WERI-Rb-1 (cell line): ENCODE measurements around the gene ZP4.

Experiments used
- DNase-seq: peaks from one replicate; pipeline ENCODE4 v3.0.0-alpha.2; 2020
- H3K27ac ChIP-seq: fragments of 250-450 bp; sonication (Bioruptor Pico); 2 replicates; pipeline ENCODE4 v1.5.1; 2020; ENCODE audit warnings: mild to moderate bottlenecking, moderate library complexity
- H3K27me3 ChIP-seq: fragments of 250-450 bp; sonication (Bioruptor Pico); 2 replicates; pipeline ENCODE4 v1.5.1; 2021; ENCODE audit warnings: mild to moderate bottlenecking, low read depth, moderate library complexity; ENCODE audit not compliant: insufficient read depth, severe bottlenecking
- H3K36me3 ChIP-seq: fragments of 250-450 bp; sonication (Bioruptor Pico); 2 replicates; pipeline ENCODE4 v1.5.1; 2020; ENCODE audit warnings: mild to moderate bottlenecking, moderate library complexity
- H3K4me3 ChIP-seq: 2 replicates; pipeline ENCODE4 v1.5.1; 2011; ENCODE audit warnings: low read depth, mild to moderate bottlenecking, control low read depth, low read length
- H3K9me3 ChIP-seq: fragments of 250-450 bp; sonication (Bioruptor Pico); 2 replicates; pipeline ENCODE4 v1.5.1; 2021; ENCODE audit warnings: mild to moderate bottlenecking, moderate library complexity; ENCODE audit not compliant: severe bottlenecking
- TF ChIP-seq, protein P1 (sequence below): IDR thresholded peaks from 2 replicates; pipeline ENCODE4 v1.5.1; 2011; ENCODE audit warnings: low read depth, mild to moderate bottlenecking, control low read depth, inconsistent platforms, low read length

The ZP4 gene

DNA sequence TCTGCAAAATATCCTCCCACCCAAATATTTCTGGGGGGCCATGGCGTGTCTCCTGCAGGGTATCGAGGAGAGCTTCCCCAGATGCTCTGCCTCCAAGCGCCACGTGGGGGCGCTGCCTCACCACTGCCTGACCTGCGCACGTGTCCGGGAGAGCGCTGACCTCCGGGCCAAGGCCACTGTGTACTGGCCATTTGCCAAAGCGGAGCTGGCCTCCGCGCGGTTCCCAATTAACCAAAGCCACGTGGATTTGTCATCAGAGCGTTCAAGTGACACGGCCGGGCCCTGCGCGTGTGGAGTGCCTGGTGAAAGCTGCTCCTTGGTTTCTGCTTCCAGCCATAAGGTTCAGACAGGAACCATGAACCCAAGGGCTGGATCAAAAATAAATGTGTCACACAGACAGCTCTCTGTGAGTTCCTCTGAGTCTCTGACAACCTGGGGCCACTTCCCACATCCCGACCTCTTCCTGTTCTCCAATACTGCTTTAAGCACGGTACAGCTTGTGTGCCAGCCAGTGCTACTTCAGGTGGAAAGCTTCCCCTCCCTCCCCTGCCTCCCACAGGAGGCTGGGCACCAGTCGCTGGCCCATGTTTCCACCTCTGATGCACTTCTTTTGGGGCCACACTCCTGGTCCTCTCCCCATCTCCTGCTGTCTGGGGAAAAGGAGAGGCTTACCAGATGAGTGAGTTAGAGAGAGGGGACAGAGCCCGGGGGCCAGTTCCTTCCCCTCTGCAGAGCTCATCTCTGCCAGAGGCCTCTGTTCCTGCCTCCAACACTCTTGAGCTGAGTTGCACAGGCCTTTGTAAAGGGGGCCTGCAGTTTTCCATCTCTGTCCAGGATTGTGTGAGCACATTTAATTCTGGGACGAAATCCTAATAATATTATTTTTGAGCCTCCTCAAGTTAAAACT, 26.1 kb downstream of the ZP4 start:
- no peaks in the 10 kb centered on the region for H3K36me3 ChIP-seq
- peak; percentile 82 for DNase-seq
- H3K27ac ChIP-seq: no peak overlapping the region
- TF ChIP-seq, protein P1, sequence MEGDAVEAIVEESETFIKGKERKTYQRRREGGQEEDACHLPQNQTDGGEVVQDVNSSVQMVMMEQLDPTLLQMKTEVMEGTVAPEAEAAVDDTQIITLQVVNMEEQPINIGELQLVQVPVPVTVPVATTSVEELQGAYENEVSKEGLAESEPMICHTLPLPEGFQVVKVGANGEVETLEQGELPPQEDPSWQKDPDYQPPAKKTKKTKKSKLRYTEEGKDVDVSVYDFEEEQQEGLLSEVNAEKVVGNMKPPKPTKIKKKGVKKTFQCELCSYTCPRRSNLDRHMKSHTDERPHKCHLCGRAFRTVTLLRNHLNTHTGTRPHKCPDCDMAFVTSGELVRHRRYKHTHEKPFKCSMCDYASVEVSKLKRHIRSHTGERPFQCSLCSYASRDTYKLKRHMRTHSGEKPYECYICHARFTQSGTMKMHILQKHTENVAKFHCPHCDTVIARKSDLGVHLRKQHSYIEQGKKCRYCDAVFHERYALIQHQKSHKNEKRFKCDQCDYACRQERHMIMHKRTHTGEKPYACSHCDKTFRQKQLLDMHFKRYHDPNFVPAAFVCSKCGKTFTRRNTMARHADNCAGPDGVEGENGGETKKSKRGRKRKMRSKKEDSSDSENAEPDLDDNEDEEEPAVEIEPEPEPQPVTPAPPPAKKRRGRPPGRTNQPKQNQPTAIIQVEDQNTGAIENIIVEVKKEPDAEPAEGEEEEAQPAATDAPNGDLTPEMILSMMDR: peak; percentile 99
- no peaks in the 10 kb centered on the region for H3K27me3 ChIP-seq
- H3K4me3 ChIP-seq: peak overlapping the region; percentile 40
- H3K9me3 ChIP-seq: no peaks in the 10 kb centered on the region

DNA sequence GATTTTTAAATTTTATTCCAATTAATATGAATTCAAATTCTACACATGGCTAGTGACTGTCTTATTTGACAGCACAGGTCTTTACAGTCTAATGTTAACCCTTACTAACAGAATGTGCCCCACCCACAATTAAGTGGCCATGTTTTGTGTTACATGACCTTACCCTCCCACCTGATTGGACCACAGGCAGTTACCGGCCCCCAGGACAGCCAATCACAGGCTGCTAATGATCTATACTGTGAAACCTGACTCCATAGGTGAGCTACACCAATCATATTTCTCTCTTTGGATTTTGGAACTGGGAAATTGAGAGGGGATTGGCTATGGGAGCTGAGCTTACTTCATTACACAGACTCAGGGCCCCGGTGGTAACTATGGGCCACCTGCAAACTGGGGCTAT, 27.5 kb downstream of the ZP4 start:
- Histone ChIP-seq H3K9me3 (no peaks in the 10 kb centered on the region), H3K27me3 (no peaks in the 10 kb centered on the region), H3K36me3 (no peaks in the 10 kb centered on the region), H3K27ac (no peak overlapping the region), H3K4me3 (no peak overlapping the region)
- DNase-seq: no peak
- TF ChIP-seq, protein P1: no peak

DNA sequence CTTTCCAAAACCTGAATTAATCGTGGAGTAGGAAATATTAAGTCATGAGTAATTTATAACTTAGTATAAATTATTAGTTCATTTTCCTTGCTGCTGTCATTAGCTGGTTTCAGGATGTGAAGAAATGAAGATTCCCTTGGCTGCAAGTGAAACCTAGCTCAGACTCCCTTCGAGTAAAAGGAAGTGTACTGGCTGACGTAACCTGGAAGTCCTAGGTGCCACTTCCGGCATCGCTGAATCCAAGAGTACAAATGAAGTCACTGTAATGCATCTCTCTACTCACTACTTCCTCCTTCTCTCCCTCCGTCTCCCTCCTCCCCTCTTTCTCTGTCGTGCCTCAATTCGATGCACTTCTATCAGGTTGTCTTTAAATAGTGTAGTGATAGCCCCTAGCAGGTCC, 28.8 kb downstream of the ZP4 start:
- Histone ChIP-seq H3K27me3 (no peaks in the 10 kb centered on the region), H3K27ac (no peak overlapping the region), H3K36me3 (no peaks in the 10 kb centered on the region), H3K9me3 (no peaks in the 10 kb centered on the region), H3K4me3 (no peak overlapping the region)
- no peak for DNase-seq
- TF ChIP-seq, protein P1: no peak

DNA sequence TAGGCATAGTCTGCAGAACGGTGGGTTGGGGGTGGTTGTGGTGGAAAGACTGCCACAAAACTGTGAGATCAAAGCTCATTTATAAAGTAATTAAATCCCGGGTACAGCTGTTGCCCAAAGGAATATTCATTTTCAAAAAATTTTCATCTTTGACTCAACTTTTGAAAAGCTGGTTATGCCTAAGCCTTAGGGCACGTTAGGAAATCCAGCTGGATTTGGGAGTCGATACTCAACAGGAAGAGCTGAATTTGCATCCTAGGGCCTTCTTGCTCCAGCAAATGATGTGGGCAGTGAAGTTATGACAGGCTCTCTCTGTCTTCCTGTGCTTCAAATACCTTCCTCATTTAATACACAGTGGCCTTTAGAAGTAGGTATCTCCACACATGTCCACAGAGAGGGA, 31.7 kb downstream of the ZP4 start:
- DNase-seq: no peak
- Histone ChIP-seq H3K27ac (no peak overlapping the region), H3K36me3 (no peaks in the 10 kb centered on the region), H3K9me3 (no peaks in the 10 kb centered on the region), H3K4me3 (no peak overlapping the region), H3K27me3 (no peaks in the 10 kb centered on the region)
- TF ChIP-seq, protein P1: no peak

DNA sequence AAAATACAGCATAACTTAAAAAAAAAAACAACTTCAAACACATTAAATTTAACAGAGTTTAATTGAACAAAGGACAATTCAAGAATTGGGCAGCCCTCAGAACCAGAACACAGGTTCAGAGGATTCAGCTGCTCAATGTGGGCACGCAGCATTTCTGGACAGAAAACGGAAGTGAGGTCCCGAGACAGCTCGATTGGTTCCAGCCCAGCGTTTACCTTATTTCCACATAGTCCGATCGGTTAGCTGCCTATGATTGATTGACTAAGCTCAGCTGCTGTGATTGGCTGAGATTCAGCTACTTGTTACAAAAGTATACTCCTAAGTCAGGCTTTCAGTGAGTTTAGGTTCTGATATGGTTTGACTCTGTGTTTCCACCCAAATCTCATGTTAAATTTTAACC, 33.3 kb downstream of the ZP4 start:
- TF ChIP-seq, protein P1: no peak
- Histone ChIP-seq H3K36me3 (no peaks in the 10 kb centered on the region), H3K4me3 (no peak overlapping the region), H3K27ac (no peak overlapping the region), H3K9me3 (no peaks in the 10 kb centered on the region), H3K27me3 (no peaks in the 10 kb centered on the region)
- DNase-seq: no peak

DNA sequence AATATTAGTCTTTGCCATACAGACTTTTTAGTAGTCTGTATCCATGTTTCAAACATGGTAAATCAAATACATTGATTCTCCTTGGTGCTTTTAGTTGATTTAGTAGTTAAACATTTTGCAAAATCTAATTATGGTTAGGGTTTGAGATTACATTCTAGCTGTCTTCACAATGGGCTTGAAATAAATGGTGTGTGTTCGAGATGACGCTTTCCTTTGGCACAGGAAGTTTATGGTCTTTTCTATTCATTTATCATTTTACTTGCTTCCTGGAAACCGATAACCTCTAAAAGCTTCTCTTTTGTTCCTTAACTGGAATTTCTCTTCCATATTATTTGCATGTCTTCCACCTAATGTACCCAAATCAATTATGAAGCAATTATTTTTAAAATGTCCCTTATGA, 38.4 kb downstream of the ZP4 start:
- TF ChIP-seq, protein P1: no peak

More for the DNA sequence above, 38.4 kb downstream of the ZP4 start:
- H3K27ac ChIP-seq: no peak overlapping the region
- no peaks in the 10 kb centered on the region for H3K36me3 ChIP-seq
- no peak overlapping the region for H3K4me3 ChIP-seq
- DNase-seq: no peak
- no peaks in the 10 kb centered on the region for H3K9me3 ChIP-seq
- no peaks in the 10 kb centered on the region for H3K27me3 ChIP-seq
